HCT116 (cell line): ENCODE results near the gene CC2D1B.

Source experiments
- CEBPB ChIP-seq: IDR thresholded peaks from 2 replicates; pipeline ENCODE4 v1.6.1; 2012; ENCODE audit warnings: low read depth
- CTCF ChIP-seq, 3 experiments: fragments of 200-600 bp in 1 of 3; sonication (generic) in 1 of 3; IDR thresholded peaks in 2 of 3; conservative IDR thresholded peaks in 1 of 3; 2 replicates each; pipeline ENCODE4 v1.5.1; 2012 to 2017; ENCODE audit warnings: low read depth in 2 of 3, low read length in 2 of 3, antibody characterized with exemption in 1 of 3, borderline replicate concordance in 1 of 3, control low read depth in 1 of 3, mild to moderate bottlenecking in 1 of 3, mixed read lengths in 1 of 3, mixed run types in 1 of 3, moderate library complexity in 1 of 3; ENCODE audit not compliant: insufficient read depth in 1 of 3
- ELF1 ChIP-seq: IDR thresholded peaks from 2 replicates; pipeline ENCODE4 v1.6.1; 2012; ENCODE audit warnings: low read depth, borderline replicate concordance
- EZH2 ChIP-seq: fragments of 200-600 bp; sonication (generic); IDR thresholded peaks from 2 replicates; pipeline ENCODE4 v1.6.1; 2017; ENCODE audit warnings: antibody characterized with exemption, mixed run types
- EZH2phosphoT487 ChIP-seq: fragments of 200-600 bp; IDR thresholded peaks from 2 replicates; pipeline ENCODE4 v1.6.1; 2018; ENCODE audit warnings: antibody characterized with exemption, borderline replicate concordance
- JUND ChIP-seq: IDR thresholded peaks from 2 replicates; pipeline ENCODE4 v1.6.1; 2012
- POLR2A ChIP-seq: IDR thresholded peaks from 2 replicates; pipeline ENCODE4 v1.7.0; 2011; ENCODE audit warnings: borderline replicate concordance; ENCODE audit not compliant: insufficient read depth, insufficient read length; ENCODE audit errors: extremely low read depth
- RAD21 ChIP-seq: IDR thresholded peaks from 2 replicates; pipeline ENCODE4 v1.6.1; 2012; ENCODE audit warnings: low read depth, mild to moderate bottlenecking
- SRF ChIP-seq: IDR thresholded peaks from 2 replicates; pipeline ENCODE4 v1.6.1; 2012; ENCODE audit warnings: low read depth
- ZNF274 ChIP-seq: fragments of 200-500 bp; sonication (Bioruptor generic); IDR thresholded peaks from 2 replicates; pipeline ENCODE4 v1.6.1; 2014; ENCODE audit warnings: mild to moderate bottlenecking, low read depth, low read length, inconsistent platforms

DNA sequence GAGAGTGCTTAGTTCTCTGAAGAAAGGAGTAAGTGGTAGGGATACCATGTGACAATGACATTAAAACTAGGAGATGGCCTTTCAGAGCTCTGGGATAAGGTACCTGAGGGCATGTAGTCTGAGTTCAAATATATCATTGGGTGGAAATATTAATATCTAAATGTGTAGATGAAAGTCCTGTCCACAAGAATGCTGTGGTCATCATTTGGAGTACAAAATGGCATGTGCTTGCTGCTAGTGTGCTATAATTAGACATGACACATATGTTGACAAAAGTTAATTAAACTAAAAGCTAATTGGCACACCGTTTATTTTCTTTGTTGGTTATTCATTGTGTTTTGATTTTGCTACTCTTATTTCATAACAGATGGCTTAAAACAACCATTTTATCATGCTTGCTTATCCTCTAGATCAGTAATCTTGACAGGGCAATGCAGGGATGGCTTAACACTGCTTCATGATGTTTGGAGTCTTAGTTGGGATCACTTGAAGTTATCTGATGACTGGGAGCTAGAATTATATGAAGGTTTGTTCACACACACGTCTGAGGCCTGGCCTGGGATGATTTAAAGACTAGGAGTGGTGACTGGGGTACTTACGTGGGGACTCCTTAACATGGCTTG is 31.0 kb downstream of the CC2D1B start:
- TF ChIP-seq CEBPB (no peak), CTCF (IDR thresholded peaks at IDR 0.05 in 2 of 3, conservative IDR thresholded peaks at IDR 0.05 in 1 of 3; ENCODE audit: borderline replicate concordance in 1 of 3, insufficient read depth in 1 of 3, low read depth in 2 of 3, low read length in 2 of 3) (no peak), RAD21 (no peak), POLR2A (no peak), ZNF274 (no peak), SRF (no peak), EZH2 (no peak), EZH2phosphoT487 (no peak), JUND (no peak), ELF1 (no peak)
